Activated CD8-positive, alpha-beta memory T cell treated with anti-CD3 and anti-CD28 coated beads for 1 hour (primary cell): ENCODE results near the gene SFTPB.
A peak's percentile ranks its signal among the peaks of the same experiment; 100 is the strongest.
"Not testable (repeated sequence)": the region's sequence is repeated elsewhere in the genome, so short reads cannot be mapped to it uniquely, and the experiment has no call there.

Experiments
- DNase-seq, 2 donors: peaks; one replicate each; pipeline ENCODE4 v3.0.0-alpha.2; 2020; ENCODE audit warnings: low read depth in 1 of 2; ENCODE audit errors: extremely low read depth in 1 of 2

Gene SFTPB

GRCh38 chr2:85615413-85615728 lies 52.6 kb downstream of the SFTPB start:
- no peak for DNase-seq

- DNase-seq: not testable (repeated sequence)
Observed at GRCh38 chr2:85614757-85615156, 53.2 kb downstream of the SFTPB start.

- DNase-seq: no peak
Observed at GRCh38 chr2:85613717-85614515, 54.1 kb downstream of the SFTPB start.

GRCh38 chr2:85611705-85612587 lies 56.1 kb downstream of the SFTPB start, which contains the start of gene C2orf68:
Gene C2orf68, minus strand, starts transcription at chr2:85612066. Its CDS starts 82 bp downstream, at chr2:85611984.
- peak; percentile 55 to 70 for DNase-seq

GRCh38 chr2:85611217-85611704 lies 56.7 kb downstream of the SFTPB start:
- DNase-seq: no peak
